B cell (primary cell): ENCODE results near the gene MBNL1. TPM values are rescaled to one million over a fixed set of nuclear protein-coding genes. Genes with fewer than 3 reads are reported as not detected.

Experiments
- ATAC-seq: fragments of 200-7000 bp; cut with Tn5 transposase; one replicate; pipeline ENCODE4 v1.10.0; 2021; ENCODE audit warnings: low read depth, mild to moderate bottlenecking, moderate number of reproducible peaks, moderate library complexity
- CTCF ChIA-PET: fragments of 350-600 bp; sonication (Branson Sonifier 250); formaldehyde crosslinking; loops from one replicate; lab custom pipeline; 2021; ENCODE audit warnings: antibody characterized with exemption, inconsistent platforms; lab: Charles Lee
- POLR2A ChIA-PET: fragments of 350-600 bp; sonication (Branson Sonifier 250); formaldehyde crosslinking; loops from one replicate; lab custom pipeline; 2021; ENCODE audit warnings: antibody characterized with exemption; lab: Charles Lee
- DNase-seq: peaks from one replicate; pipeline ENCODE4 v3.0.0; 2013
- H2AFZ ChIP-seq: 2 replicates; pipeline ENCODE4 v1.6.1; 2012; ENCODE audit warnings: mild to moderate bottlenecking, low read depth, low read length; ENCODE audit not compliant: insufficient read depth, poor library complexity, severe bottlenecking
- H3K27ac ChIP-seq, 2 donors: 1 replicate in 1 of 2; 2 replicates in 1 of 2; pipeline ENCODE4 v1.5.1; 2012 to 2013; ENCODE audit warnings: low read length in 2 of 2, mild to moderate bottlenecking in 2 of 2, moderate library complexity in 1 of 2
- H3K27me3 ChIP-seq, 4 experiments: fragments of 200-600 bp in 1 of 4; sonication (generic) in 1 of 4; replicated peaks in 1 of 4; 1 replicate in 2 of 4; 2 replicates in 2 of 4; pipeline versions ENCODE4 v1.6.1 to v1.7.0; 2013 to 2016; ENCODE audit warnings: low read length in 3 of 4, mild to moderate bottlenecking in 2 of 4, mixed read lengths in 1 of 4, moderate library complexity in 1 of 4; ENCODE audit not compliant: insufficient read depth in 4 of 4, control insufficient read depth in 3 of 4; ENCODE audit errors: control extremely low read depth in 1 of 4
- H3K36me3 ChIP-seq, 2 experiments: replicated peaks in 1 of 2; 1 replicate in 1 of 2; 2 replicates in 1 of 2; pipeline versions ENCODE4 v1.6.1 to v1.7.1; 2013; ENCODE audit warnings: low read length in 1 of 2; ENCODE audit not compliant: insufficient read depth in 2 of 2, control insufficient read depth in 1 of 2; ENCODE audit errors: control extremely low read depth in 1 of 2, extremely low read depth in 1 of 2
- H3K4me1 ChIP-seq, 2 donors: fragments of 200-600 bp in 1 of 2; sonication (generic) in 1 of 2; 1 replicate in 1 of 2; 2 replicates in 1 of 2; pipeline versions ENCODE4 v1.5.1 to v1.6.1; 2013 to 2017; ENCODE audit warnings: low read length in 2 of 2; ENCODE audit not compliant: control insufficient read depth in 2 of 2, insufficient read depth in 2 of 2
- H3K4me2 ChIP-seq: replicated peaks from 2 replicates; pipeline ENCODE3; 2012; ENCODE audit warnings: mild to moderate bottlenecking, low read depth, low read length; ENCODE audit not compliant: poor library complexity, severe bottlenecking
- H3K4me3 ChIP-seq, 5 experiments: fragments of 200-600 bp in 1 of 5; sonication (generic) in 1 of 5; 1 replicate in 3 of 5; 2 replicates in 2 of 5; pipeline versions ENCODE4 v1.5.1 to v1.7.0; 2011 to 2016; ENCODE audit warnings: low read length in 4 of 5, mild to moderate bottlenecking in 4 of 5, low read depth in 2 of 5, control low read depth in 1 of 5, moderate library complexity in 1 of 5; ENCODE audit not compliant: insufficient read depth in 1 of 5; ENCODE audit errors: control extremely low read depth in 1 of 5, extremely low read depth in 1 of 5
- H3K79me2 ChIP-seq: fragments of 200-600 bp; sonication (generic); one replicate; pipeline ENCODE4 v1.6.0; 2016; ENCODE audit warnings: low read length; ENCODE audit not compliant: control insufficient read depth, insufficient read depth
- H3K9ac ChIP-seq: fragments of 200-600 bp; sonication (generic); 2 replicates; pipeline ENCODE4 v1.6.1; 2017; ENCODE audit warnings: mild to moderate bottlenecking, low read length, moderate library complexity
- H3K9me3 ChIP-seq, 3 donors: one replicate each; pipeline versions ENCODE4 v1.6.1 to v1.7.1; 2013; ENCODE audit warnings: low read length in 2 of 3; ENCODE audit not compliant: control insufficient read depth in 2 of 3, insufficient read depth in 1 of 3; ENCODE audit errors: control extremely low read depth in 1 of 3
- H4K20me1 ChIP-seq: 2 replicates; pipeline ENCODE4 v1.6.0; 2012; ENCODE audit warnings: mild to moderate bottlenecking, low read length; ENCODE audit not compliant: insufficient read depth, control insufficient read depth, poor library complexity, severe bottlenecking
- H3K27ac Mint-ChIP-seq: one replicate; pipeline ENCODE4 v1.8.0; 2021; ENCODE audit warnings: mixed read lengths
- H3K27me3 Mint-ChIP-seq: one replicate; pipeline ENCODE4 v1.8.0; 2021; ENCODE audit warnings: mixed read lengths
- H3K4me1 Mint-ChIP-seq: one replicate; pipeline ENCODE4 v1.8.0; 2021; ENCODE audit warnings: mixed read lengths
- H3K4me3 Mint-ChIP-seq: one replicate; pipeline ENCODE4 v1.8.0; 2021; ENCODE audit warnings: mixed read lengths
- H3K9me3 Mint-ChIP-seq: one replicate; pipeline ENCODE4 v1.8.0; 2022; ENCODE audit warnings: mixed read lengths; ENCODE audit not compliant: insufficient read depth
- CTCF ChIP-seq: fragments of 200-600 bp; IDR thresholded peaks from one replicate; pipeline ENCODE4 v1.8.0; 2022; ENCODE audit warnings: antibody characterized with exemption, mild to moderate bottlenecking
- EZH2 ChIP-seq: IDR thresholded peaks from 2 replicates; pipeline ENCODE4 v1.6.1; 2012; ENCODE audit warnings: borderline replicate concordance, low read depth, mild to moderate bottlenecking, moderate library complexity, low read length; ENCODE audit not compliant: insufficient read depth, poor library complexity, severe bottlenecking
- WGBS: methylation state at CpG from one replicate; pipeline ENCODE4 v1.1.5; 2013; ENCODE audit warnings: missing lambda C conversion rate; ENCODE audit not compliant: insufficient coverage; 5-methylcytosine and 5-hydroxymethylcytosine counted together
- intact Hi-C: fragments of 100-400 bp; cut with micrococcal nuclease; formaldehyde crosslinking; loops from one replicate; pipeline ENCODE4 v1.10.0; 2022
- polyA plus RNA-seq: library from polyadenylated mRNA; depleted of rRNA; stranded (reverse); fragments of >200 nt; gene quantifications from 2 replicates; pipeline ENCODE4 v1.2.3, GENCODE V29; 2012
- total RNA-seq, 2 donors: library from RNA; stranded (reverse); fragments of 120-200 nt in 1 of 2; gene quantifications; 1 replicate in 1 of 2; 2 replicates in 1 of 2; pipeline versions ENCODE4 v1.2.3 to v1.2.4, GENCODE V29; 2013 to 2022

MBNL1 gene
- total and polyA plus RNA-seq, 2 donors (not counting 1 experiment from before 2014, with no cell fraction given) = 195 to 505 TPM

GRCh38 chr3:152349392-152349791 lies 80.7 kb downstream of the MBNL1 start:
- H2AFZ ChIP-seq = no peak overlapping the region
- peaks cover 42% of the 10 kb centered on the region for H3K4me1 Mint-ChIP-seq
- no peaks in the 10 kb centered on the region for H3K27me3 ChIP-seq
- no peak overlapping the region for H3K27ac Mint-ChIP-seq
- H3K4me2 ChIP-seq = no peak overlapping the region
- ChIA-PET CTCF (interaction anchor here (1.4 kb wide), 1 partner anchor 95 kb away, joined by 3 read pairs; no protein-coding TSS in a partner anchor), POLR2A (no interaction called here)
- no peak overlapping the region for H3K9ac ChIP-seq
- H3K27me3 Mint-ChIP-seq = no peaks in the 10 kb centered on the region
- intact Hi-C loops = loop anchor here (2.0 to 5.0 kb wide), 2 partner anchors 13 to 33 kb away; no protein-coding TSS in a partner anchor
- H3K9me3 Mint-ChIP-seq = no peaks in the 10 kb centered on the region
- DNase-seq (no peak), ATAC-seq (no peak)
- H3K4me3 Mint-ChIP-seq = no peak overlapping the region
- H3K4me1 ChIP-seq = peaks cover 29 to 57% of the 10 kb centered on the region in 2 donors
- peak overlapping the region in 1 of 2 donors; percentile 45 for H3K27ac ChIP-seq
- no peak for TF ChIP-seq CTCF
- no peak for TF ChIP-seq EZH2
- no peak overlapping the region for H3K4me3 ChIP-seq
- no peaks in the 10 kb centered on the region for H4K20me1 ChIP-seq
- H3K36me3 ChIP-seq = peaks cover 6 to 21% of the 10 kb centered on the region in 2 experiments
- WGBS = no CpG with 5 or more reads among the region's 1 CpG
- H3K9me3 ChIP-seq = no peaks in the 10 kb centered on the region
- H3K79me2 ChIP-seq = peaks cover 100% of the 10 kb centered on the region

- ChIA-PET POLR2A (no interaction called here), CTCF (no interaction called here)
- no peak overlapping the region for H2AFZ ChIP-seq
- H3K27ac ChIP-seq = peak overlapping the region in 1 of 2 donors; percentile 45
- no peak for DNase-seq
- H3K9me3 Mint-ChIP-seq = no peaks in the 10 kb centered on the region
- no peaks in the 10 kb centered on the region for H3K27me3 ChIP-seq
- peak; percentile 17 for ATAC-seq
- H3K9me3 ChIP-seq = no peaks in the 10 kb centered on the region
- peaks cover 29 to 57% of the 10 kb centered on the region in 2 donors for H3K4me1 ChIP-seq
- H3K79me2 ChIP-seq = peaks cover 99% of the 10 kb centered on the region
- no peaks in the 10 kb centered on the region for H4K20me1 ChIP-seq
- H3K9ac ChIP-seq = no peak overlapping the region
- no peak overlapping the region for H3K27ac Mint-ChIP-seq
- intact Hi-C loops = loop anchor here (2.0 kb wide), 1 partner anchor 13 kb away; no protein-coding TSS in a partner anchor
- H3K4me3 Mint-ChIP-seq = no peak overlapping the region
- no peak overlapping the region for H3K4me3 ChIP-seq
- TF ChIP-seq EZH2 (no peak), CTCF (no peak)
- H3K36me3 ChIP-seq = peaks cover 6 to 22% of the 10 kb centered on the region in 2 experiments
- H3K4me1 Mint-ChIP-seq = peaks cover 41% of the 10 kb centered on the region
- no peak overlapping the region for H3K4me2 ChIP-seq
- H3K27me3 Mint-ChIP-seq = no peaks in the 10 kb centered on the region
These were observed 81.4 kb downstream of the MBNL1 start for GRCh38 chr3:152350139-152350538.
